Ovary (tissue), 9 donors: ENCODE measurements around the gene RASGEF1B. TPM values are rescaled to one million over a fixed set of nuclear protein-coding genes. Genes with fewer than 3 reads are reported as not detected.

Experiments
- DNase-seq, 5 donors: peaks; one replicate each; pipeline ENCODE4 v3.0.0-alpha.2; 2019 to 2020
- H3K27ac ChIP-seq, 2 donors: fragments of 200-600 bp; one replicate each; pipeline versions ENCODE4 v1.5.1 to v1.8.0; 2019 to 2022
- H3K27me3 ChIP-seq: fragments of 200-600 bp; one replicate; pipeline ENCODE4 v1.8.0; 2022
- H3K36me3 ChIP-seq: fragments of 200-600 bp; sonication (generic); one replicate; pipeline ENCODE4 v1.5.1; 2019
- H3K4me1 ChIP-seq: one replicate; pipeline ENCODE4 v1.8.1; 2013; ENCODE audit warnings: mild to moderate bottlenecking, moderate library complexity; ENCODE audit not compliant: insufficient read depth
- H3K4me3 ChIP-seq: fragments of 200-600 bp; sonication (generic); one replicate; pipeline ENCODE4 v1.5.1; 2017
- H3K9me3 ChIP-seq, 2 donors: fragments of 200-600 bp in 1 of 2; sonication (generic) in 1 of 2; one replicate each; pipeline versions ENCODE4 v1.5.1 to v1.8.1; 2013 to 2019; ENCODE audit warnings: mild to moderate bottlenecking in 1 of 2, moderate library complexity in 1 of 2
- CTCF ChIP-seq, 3 donors: fragments of 450-650 bp in 2 of 3; fragments of 200-600 bp in 1 of 3; IDR thresholded peaks; one replicate each; pipeline versions ENCODE4 v1.5.1 to v1.8.0; 2016 to 2022; ENCODE audit warnings: antibody characterized with exemption in 3 of 3, mild to moderate bottlenecking in 1 of 3
- EP300 ChIP-seq: sonication (generic); formaldehyde crosslinking; IDR thresholded peaks from one replicate; pipeline ENCODE4 v1.6.1; 2017; ENCODE audit warnings: antibody characterized with exemption
- POLR2A ChIP-seq: fragments of 450-650 bp; IDR thresholded peaks from one replicate; pipeline ENCODE4 v1.6.1; 2017; ENCODE audit warnings: antibody characterized with exemption, mild to moderate bottlenecking, moderate library complexity
- WGBS, 3 donors: extraction: QIAGEN DNeasy Blood & Tissue Kit in 1 of 3; methylation state at CpG; one replicate each; pipeline versions ENCODE4 v1.1.5 to v1.1.7; 2013 to 2017; 5-methylcytosine and 5-hydroxymethylcytosine counted together
- intact Hi-C, 4 donors: fragments of 100-400 bp; cut with DNase I; formaldehyde crosslinking; loops; one replicate each; pipeline versions ENCODE4 v1.11.0 to v1.15.1; 2022 to 2023
- polyA plus RNA-seq, 2 donors: library from polyadenylated mRNA; stranded (reverse); fragments of 200-250 nt in 1 of 2; fragments of 350-450 nt in 1 of 2; fragmentation: Illumina TruSeq in 1 of 2; extraction: RNeasy Lipid Tissue Mini Kit (QIAGEN cat#74804) in 1 of 2; gene quantifications; one replicate each; pipeline ENCODE4 v1.2.3, GENCODE V29; 2013 to 2014
- total RNA-seq, 7 donors: library from RNA; depleted of rRNA in 2 of 7; stranded (reverse); fragments of >200 nt in 2 of 7; fragmentation: NEBNext Ultra II Directional in 3 of 7; extraction: Animal tissue kit (Norgen Biotek cat#: 25700) in 3 of 7; gene quantifications; one replicate each; pipeline versions ENCODE4 v1.1.0 to v1.2.4, GENCODE V29; 2016 to 2023
- donor health status: DM: no; HTN: no; CAD: no; lungs with moderate emphysema.
- donor health status: DM: no; HTN: no; CAD: no.
- donor health status: Bipolar disorder and iron deficiency.
- donor health status: DM: yes; HTN: yes; CAD: no.
- donor health status: DM: no; HTN: no; CAD: no.
- donor health status: DM: yes; HTN: yes; CAD: no.

Gene RASGEF1B
- total and polyA plus RNA-seq, 9 donors, result 1.1 to 14.4 (median 4.3) TPM

- no peaks in the 10 kb centered on the region for H3K4me1 ChIP-seq
- no peaks in the 10 kb centered on the region for H3K27me3 ChIP-seq
- 35 to 36% (median 36%) methylated on average over 5 of the region's 5 CpGs for WGBS, 3 donors
- no peak overlapping the region for H3K27ac ChIP-seq
- H3K9me3 ChIP-seq, result no peaks in the 10 kb centered on the region
- DNase-seq, result peak in 4 of 5 donors; percentile 23 to 75 (median 41)
- TF ChIP-seq EP300, result no peak
- TF ChIP-seq CTCF (IDR thresholded peaks at IDR 0.05), result peak; percentile 78 to 91 (median 90)
- H3K4me3 ChIP-seq, result no peak overlapping the region
- intact Hi-C loops, result loop anchor here in 1 of 4 donors (10.0 kb wide), 1 partner anchor 798 kb away; no protein-coding TSS in a partner anchor
- no peaks in the 10 kb centered on the region for H3K36me3 ChIP-seq
Observed at GRCh38 chr4:81466841-81467671, 4.7 kb downstream of the RASGEF1B start.

GRCh38 chr4:81465406-81466340 is 6.0 kb downstream of the RASGEF1B start:
- Histone ChIP-seq H3K9me3 (no peaks in the 10 kb centered on the region), H3K27ac (no peak overlapping the region), H3K4me1 (no peaks in the 10 kb centered on the region), H3K27me3 (no peaks in the 10 kb centered on the region), H3K36me3 (no peaks in the 10 kb centered on the region), H3K4me3 (no peak overlapping the region)
- intact Hi-C loops, result loop anchor here in 1 of 4 donors (10.0 kb wide), 1 partner anchor 799 kb away; no protein-coding TSS in a partner anchor
- TF ChIP-seq EP300, result no peak
- no peak for TF ChIP-seq POLR2A
- no peak for TF ChIP-seq CTCF (IDR thresholded peaks at IDR 0.05)
- DNase-seq, result no peak
- 79 to 85% (median 79%) methylated on average over 8 of the region's 8 CpGs for WGBS, 3 donors

GRCh38 chr4:81460834-81461233 is 10.9 kb downstream of the RASGEF1B start:
- H3K4me3 ChIP-seq, result no peak overlapping the region
- intact Hi-C loops, result loop anchor here in 2 of 4 donors (5.0 to 10.0 kb wide), 2 partner anchors 386 to 804 kb away; no protein-coding TSS in a partner anchor
- WGBS, 3 donors, result 89 to 97% (median 92%) methylated on average over 3 of the region's 3 CpGs
- H3K36me3 ChIP-seq, result no peaks in the 10 kb centered on the region
- no peak for DNase-seq
- no peaks in the 10 kb centered on the region for H3K4me1 ChIP-seq
- no peaks in the 10 kb centered on the region for H3K9me3 ChIP-seq
- no peak for TF ChIP-seq POLR2A
- no peak for TF ChIP-seq CTCF (IDR thresholded peaks at IDR 0.05)
- no peak for TF ChIP-seq EP300
- no peak overlapping the region for H3K27ac ChIP-seq
- no peaks in the 10 kb centered on the region for H3K27me3 ChIP-seq

- WGBS, 3 donors, result 84 to 91% (median 85%) methylated on average over 5 of the region's 5 CpGs
Observed at GRCh38 chr4:81460191-81460701, 11.5 kb downstream of the RASGEF1B start.

More at GRCh38 chr4:81460191-81460701, 11.5 kb downstream of the RASGEF1B start:
- DNase-seq, result no peak
- Histone ChIP-seq H3K4me3 (no peak overlapping the region), H3K27me3 (no peaks in the 10 kb centered on the region), H3K36me3 (no peaks in the 10 kb centered on the region), H3K4me1 (no peaks in the 10 kb centered on the region), H3K9me3 (no peaks in the 10 kb centered on the region), H3K27ac (no peak overlapping the region)
- TF ChIP-seq POLR2A (no peak), CTCF (IDR thresholded peaks at IDR 0.05) (no peak), EP300 (no peak)
- intact Hi-C loops, result loop anchor here in 2 of 4 donors (5.0 to 10.0 kb wide), 2 partner anchors 387 to 805 kb away; no protein-coding TSS in a partner anchor
